Mucosa of descending colon (tissue), 3 donors: Measurements from ENCODE around the gene MORN4. TPM values are rescaled to one million over a fixed set of nuclear protein-coding genes. Genes with fewer than 3 reads are reported as not detected.

Source experiments
- ATAC-seq: fragments of 200-7000 bp; cut with Tn5 transposase; one replicate; pipeline ENCODE4 v1.9.1; 2020; ENCODE audit warnings: mild to moderate bottlenecking, moderate library complexity
- DNase-seq, 3 donors: peaks; one replicate each; pipeline ENCODE4 v3.0.0-alpha.2; 2020
- H3K36me3 ChIP-seq: fragments of 200-600 bp; one replicate; pipeline ENCODE4 v1.8.0; 2021; ENCODE audit warnings: low read depth, mild to moderate bottlenecking
- H3K4me1 ChIP-seq: fragments of 200-600 bp; one replicate; pipeline ENCODE4 v1.8.0; 2021; ENCODE audit warnings: low read depth, mild to moderate bottlenecking
- H3K4me3 ChIP-seq: fragments of 200-600 bp; one replicate; pipeline ENCODE4 v1.8.0; 2021; ENCODE audit warnings: mild to moderate bottlenecking
- H3K9me3 ChIP-seq: fragments of 200-600 bp; one replicate; pipeline ENCODE4 v1.8.0; 2021; ENCODE audit warnings: mild to moderate bottlenecking
- intact Hi-C, 2 donors: fragments of 100-400 bp; cut with DNase I in 1 of 2; cut with micrococcal nuclease in 1 of 2; formaldehyde crosslinking; loops; one replicate each; pipeline versions ENCODE4 v1.11.0 to v1.11.1; 2022; cut with DNase I, micrococcal nuclease
- total RNA-seq, 3 donors: library from RNA; stranded (reverse); fragmentation: NEBNext Ultra II Directional in 2 of 3; extraction: Animal tissue kit (Norgen Biotek cat#: 25700) in 2 of 3; gene quantifications; one replicate each; pipeline versions ENCODE4 v1.2.1 to v1.2.4, GENCODE V29; 2021 to 2023
- TF ChIP-seq, protein P1 (sequence below): fragments of 200-600 bp; IDR thresholded peaks from one replicate; pipeline ENCODE4 v1.8.0; 2022; ENCODE audit warnings: antibody characterized with exemption, mild to moderate bottlenecking
- donor health status: DM: no; HTN: no; CAD: no; lungs with moderate emphysema.
- donor health status: DM: no; HTN: no; CAD: no.
- donor health status: DM: no; HTN: yes; CAD: no.

Gene MORN4
- total RNA-seq, 3 donors from 2014 or later = 1.9 to 2.7 (median 2.6) TPM

DNA sequence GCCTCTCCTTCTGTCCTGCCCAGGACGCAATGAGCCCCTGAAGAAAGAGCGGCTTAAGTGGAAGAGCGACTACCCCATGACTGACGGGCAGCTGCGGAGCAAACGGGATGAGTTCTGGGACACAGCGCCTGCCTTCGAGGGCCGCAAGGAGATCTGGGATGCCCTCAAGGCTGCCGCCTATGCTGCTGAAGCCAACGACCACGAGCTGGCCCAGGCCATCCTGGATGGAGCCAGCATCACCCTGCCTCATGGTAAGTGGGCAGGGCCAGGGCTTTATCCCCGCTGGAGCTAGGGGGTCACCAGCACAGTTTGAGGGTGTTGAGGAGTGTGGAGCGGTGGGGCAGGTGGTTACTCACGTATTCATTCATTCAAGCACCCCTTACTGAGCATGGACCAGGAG, 65.4 kb downstream of the MORN4 start:
- Histone ChIP-seq H3K4me1 (no peaks in the 10 kb centered on the region), H3K4me3 (no peak overlapping the region), H3K36me3 (no peaks in the 10 kb centered on the region), H3K9me3 (no peaks in the 10 kb centered on the region)
- intact Hi-C loops = no loop called here
- ATAC-seq = no peak
- no peak for DNase-seq
- TF ChIP-seq, protein P1, sequence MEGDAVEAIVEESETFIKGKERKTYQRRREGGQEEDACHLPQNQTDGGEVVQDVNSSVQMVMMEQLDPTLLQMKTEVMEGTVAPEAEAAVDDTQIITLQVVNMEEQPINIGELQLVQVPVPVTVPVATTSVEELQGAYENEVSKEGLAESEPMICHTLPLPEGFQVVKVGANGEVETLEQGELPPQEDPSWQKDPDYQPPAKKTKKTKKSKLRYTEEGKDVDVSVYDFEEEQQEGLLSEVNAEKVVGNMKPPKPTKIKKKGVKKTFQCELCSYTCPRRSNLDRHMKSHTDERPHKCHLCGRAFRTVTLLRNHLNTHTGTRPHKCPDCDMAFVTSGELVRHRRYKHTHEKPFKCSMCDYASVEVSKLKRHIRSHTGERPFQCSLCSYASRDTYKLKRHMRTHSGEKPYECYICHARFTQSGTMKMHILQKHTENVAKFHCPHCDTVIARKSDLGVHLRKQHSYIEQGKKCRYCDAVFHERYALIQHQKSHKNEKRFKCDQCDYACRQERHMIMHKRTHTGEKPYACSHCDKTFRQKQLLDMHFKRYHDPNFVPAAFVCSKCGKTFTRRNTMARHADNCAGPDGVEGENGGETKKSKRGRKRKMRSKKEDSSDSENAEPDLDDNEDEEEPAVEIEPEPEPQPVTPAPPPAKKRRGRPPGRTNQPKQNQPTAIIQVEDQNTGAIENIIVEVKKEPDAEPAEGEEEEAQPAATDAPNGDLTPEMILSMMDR = no peak

DNA sequence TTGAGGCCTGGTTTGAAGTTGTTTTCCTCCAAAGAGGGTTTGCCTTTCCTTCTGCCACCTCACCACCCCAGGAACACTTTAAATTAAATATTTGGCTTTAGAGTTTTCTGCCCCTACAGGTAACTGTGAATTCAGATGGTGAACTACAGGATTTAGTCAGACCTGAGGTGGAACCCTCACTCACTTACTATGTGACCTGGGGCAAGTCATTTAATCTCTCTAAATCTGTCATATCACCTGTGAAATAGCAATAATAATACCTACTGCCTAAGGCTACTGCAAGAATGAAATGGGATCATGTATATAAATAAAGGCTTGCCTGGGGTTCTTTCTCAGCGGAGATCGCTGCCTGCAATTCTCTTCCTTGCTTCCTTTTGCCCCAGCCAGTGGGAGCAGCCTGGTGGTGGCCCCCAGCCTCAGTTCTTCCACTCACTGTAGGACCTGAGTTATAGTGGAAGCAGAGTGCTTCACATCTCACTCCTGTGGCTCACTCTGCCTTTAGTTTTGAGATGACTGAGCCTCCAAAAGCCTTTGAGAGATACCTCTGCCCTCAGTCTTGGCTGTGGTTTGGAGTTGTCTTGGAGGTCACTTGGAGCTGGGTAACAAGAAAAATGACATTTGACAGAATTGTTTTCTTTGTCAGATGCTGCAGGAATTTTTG, 66.8 kb downstream of the MORN4 start:
- intact Hi-C loops = no loop called here
- Histone ChIP-seq H3K4me1 (no peaks in the 10 kb centered on the region), H3K9me3 (peaks cover 7% of the 10 kb centered on the region), H3K4me3 (no peak overlapping the region), H3K36me3 (no peaks in the 10 kb centered on the region)
- TF ChIP-seq, protein P1 = no peak
- ATAC-seq = no peak
- DNase-seq = no peak

DNA sequence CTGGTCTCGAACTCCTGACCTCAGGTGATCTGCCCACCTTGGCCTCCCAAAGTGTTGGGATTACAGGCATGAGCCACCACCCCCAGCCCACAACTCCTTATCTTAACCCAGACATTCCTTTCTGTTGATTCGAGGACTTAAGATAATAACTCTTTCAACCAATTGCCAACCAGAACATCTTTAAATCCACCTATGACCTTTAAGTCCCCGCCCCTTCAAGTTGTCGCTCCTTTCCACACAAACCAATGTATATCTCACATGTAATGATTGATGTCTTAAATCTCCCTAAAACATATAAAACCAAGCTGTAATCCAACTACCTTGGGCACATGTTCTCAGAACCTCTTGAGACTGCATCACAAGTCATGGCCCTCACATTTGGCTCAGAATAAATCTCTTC, 68.5 kb downstream of the MORN4 start:
- no peak for DNase-seq
- H3K36me3 ChIP-seq = no peaks in the 10 kb centered on the region

More for the DNA sequence above, 68.5 kb downstream of the MORN4 start:
- intact Hi-C loops = no loop called here
- peaks cover 7% of the 10 kb centered on the region for H3K9me3 ChIP-seq
- H3K4me1 ChIP-seq = no peaks in the 10 kb centered on the region
- H3K4me3 ChIP-seq = no peak overlapping the region
- TF ChIP-seq, protein P1 = no peak
- ATAC-seq = no peak

Other genes starting within 250 kb of the MORN4 start
- 10 to 100 TPM; 14.6 to 19.4 (median 16.9) TPM for gene RRP12, start 232.2 kb downstream of the MORN4 start, total RNA-seq
- gene PGAM1, start 207.3 kb downstream of the MORN4 start, total RNA-seq = 100 to 1,000 TPM; 173 to 244 (median 186) TPM
- gene EXOSC1, start 187.5 kb downstream of the MORN4 start, total RNA-seq = 10 to 100 TPM; 20.7 to 30.9 (median 21.3) TPM
- 10 to 100 TPM; 28.8 to 37.0 (median 29.5) TPM for gene ZDHHC16, start 187.3 kb downstream of the MORN4 start, total RNA-seq
- 10 to 100 TPM; 45.7 to 48.5 (median 47.0) TPM for gene MMS19, start 135.1 kb downstream of the MORN4 start, total RNA-seq
- 1 to 10 TPM in 2 of 3 donors, under 1 TPM in 1; 0.49 to 7.3 (median 3.4) TPM for gene UBTD1, start 134.6 kb downstream of the MORN4 start, total RNA-seq
- under 1 TPM; 0.29 to 0.75 (median 0.35) TPM for gene ANKRD2, start 60.7 kb downstream of the MORN4 start, total RNA-seq
- under 1 TPM in 2 of 3 donors, not detected in 1; 0.29 to 0.47 TPM for gene HOGA1, start 49.1 kb downstream of the MORN4 start, total RNA-seq
- gene C10orf62, start 43.8 kb downstream of the MORN4 start, total RNA-seq = not detected
- 10 to 100 TPM; 11.2 to 13.7 (median 11.7) TPM for gene PI4K2A, start 7.2 kb upstream of the MORN4 start, total RNA-seq
- gene AVPI1, start 53.7 kb upstream of the MORN4 start, total RNA-seq = 10 to 100 TPM; 23.7 to 34.1 (median 31.4) TPM
- gene MARVELD1, start 80.2 kb upstream of the MORN4 start, total RNA-seq = 10 to 100 TPM; 30.7 to 45.7 (median 37.7) TPM
- gene ZFYVE27, start 103.6 kb upstream of the MORN4 start, total RNA-seq = 10 to 100 TPM; 48.8 to 83.7 (median 55.0) TPM
- 10 to 100 TPM in 1 of 3 donors, 1 to 10 TPM in 1, under 1 TPM in 1; 0.41 to 23.0 (median 1.0) TPM for gene SFRP5, start 138.5 kb upstream of the MORN4 start, total RNA-seq
- gene GOLGA7B, start 216.3 kb upstream of the MORN4 start, total RNA-seq = under 1 TPM; 0.29 to 0.92 (median 0.63) TPM